HEK293T (cell line): ENCODE results near the gene ALOX5.

Experiments
- CTCF ChIA-PET: fragments of 350-600 bp; formaldehyde crosslinking; extraction: SDS; loops from one replicate; lab custom pipeline; 2021; ENCODE audit warnings: antibody characterized with exemption, inconsistent platforms; lab: Yijun Ruan, JAX
- POLR2A ChIA-PET: fragments of 350-600 bp; formaldehyde crosslinking; extraction: SDS; loops from one replicate; lab custom pipeline; 2020; ENCODE audit warnings: antibody characterized with exemption, inconsistent platforms; lab: Yijun Ruan, JAX
- DNase-seq: peaks from one replicate; pipeline ENCODE4 v3.0.0; 2012; ENCODE audit warnings: mixed read lengths; ENCODE audit errors: extremely low spot score
- ARNT ChIP-seq: fragments of 450-650 bp; IDR thresholded peaks from 2 replicates; pipeline ENCODE4 v1.6.1; 2017; ENCODE audit warnings: mild to moderate bottlenecking
- BHLHE40 ChIP-seq: fragments of 450-650 bp; IDR thresholded peaks from 2 replicates; pipeline ENCODE4 v1.6.1; 2016; ENCODE audit warnings: mild to moderate bottlenecking, moderate library complexity, borderline replicate concordance
- CTBP1 ChIP-seq: fragments of 450-650 bp; IDR thresholded peaks from 2 replicates; pipeline ENCODE4 v1.6.1; 2016; ENCODE audit warnings: borderline replicate concordance
- ELF4 ChIP-seq: fragments of 450-650 bp; IDR thresholded peaks from 2 replicates; pipeline ENCODE4 v1.6.1; 2017; ENCODE audit warnings: antibody characterized with exemption
- FOXA1 ChIP-seq: fragments of 450-650 bp; IDR thresholded peaks from 2 replicates; pipeline ENCODE4 v1.6.1; 2016; ENCODE audit warnings: mild to moderate bottlenecking
- FOXK2 ChIP-seq: fragments of 450-650 bp; IDR thresholded peaks from 2 replicates; pipeline ENCODE4 v1.6.1; 2016; ENCODE audit warnings: mild to moderate bottlenecking
- FOXM1 ChIP-seq: fragments of 450-650 bp; IDR thresholded peaks from 2 replicates; pipeline ENCODE4 v1.6.1; 2017; ENCODE audit warnings: mild to moderate bottlenecking, borderline replicate concordance
- HDGF ChIP-seq: fragments of 450-650 bp; IDR thresholded peaks from 2 replicates; pipeline ENCODE4 v1.6.1; 2017; ENCODE audit warnings: antibody characterized with exemption, borderline replicate concordance
- L3MBTL2 ChIP-seq: fragments of 450-650 bp; conservative IDR thresholded peaks from 2 replicates; pipeline ENCODE4 v1.6.1; 2016; ENCODE audit warnings: mild to moderate bottlenecking
- LEF1 ChIP-seq: fragments of 450-650 bp; IDR thresholded peaks from 2 replicates; pipeline ENCODE4 v1.6.1; 2017; ENCODE audit warnings: mild to moderate bottlenecking, borderline replicate concordance
- NFRKB ChIP-seq: fragments of 450-650 bp; IDR thresholded peaks from 2 replicates; pipeline ENCODE4 v1.6.1; 2016; ENCODE audit warnings: mild to moderate bottlenecking, moderate library complexity
- PKNOX1 ChIP-seq: fragments of 450-650 bp; IDR thresholded peaks from 2 replicates; pipeline ENCODE4 v1.6.1; 2016
- SP1 ChIP-seq: fragments of 450-650 bp; IDR thresholded peaks from 2 replicates; pipeline ENCODE4 v1.6.1; 2017
- SUZ12 ChIP-seq: fragments of 450-650 bp; IDR thresholded peaks from 2 replicates; pipeline ENCODE4 v1.6.1; 2016; ENCODE audit warnings: mild to moderate bottlenecking
- TARDBP ChIP-seq: fragments of 450-650 bp; IDR thresholded peaks from 2 replicates; pipeline ENCODE4 v1.6.1; 2016
- ZNF384 ChIP-seq: fragments of 450-650 bp; IDR thresholded peaks from 2 replicates; pipeline ENCODE4 v1.6.1; 2016

Gene ALOX5

GRCh38 chr10:45446858-45447257 lies 72.8 kb downstream of the ALOX5 start:
- ChIA-PET CTCF (no interaction called here), POLR2A (no interaction called here)
- TF ChIP-seq FOXM1 (no peak), L3MBTL2 (no peak), ELF4 (no peak), ZNF384 (no peak), CTBP1 (no peak), FOXA1 (no peak)
- no peak for DNase-seq

GRCh38 chr10:45447416-45447815 lies 73.4 kb downstream of the ALOX5 start:
- ChIA-PET POLR2A (no interaction called here), CTCF (no interaction called here)
- no peak for TF ChIP-seq SP1
- TF ChIP-seq ELF4, result no peak
- no peak for TF ChIP-seq L3MBTL2
- TF ChIP-seq ARNT, result no peak
- no peak for TF ChIP-seq PKNOX1
- no peak for TF ChIP-seq ZNF384
- no peak for TF ChIP-seq NFRKB
- TF ChIP-seq TARDBP, result no peak
- TF ChIP-seq FOXK2, result no peak
- no peak for TF ChIP-seq CTBP1
- no peak for TF ChIP-seq BHLHE40
- no peak for TF ChIP-seq LEF1
- no peak for TF ChIP-seq FOXA1
- DNase-seq, result no peak

GRCh38 chr10:45450866-45451265 lies 76.8 kb downstream of the ALOX5 start:
- TF ChIP-seq SUZ12 (no peak), TARDBP (no peak), FOXA1 (no peak), FOXK2 (no peak), L3MBTL2 (no peak), BHLHE40 (no peak), ELF4 (no peak), ZNF384 (no peak), FOXM1 (no peak), LEF1 (no peak), SP1 (no peak), NFRKB (no peak), PKNOX1 (no peak)
- POLR2A ChIA-PET, result no interaction called here
- DNase-seq, result no peak

GRCh38 chr10:45451407-45451806 lies 77.4 kb downstream of the ALOX5 start:
- no peak for DNase-seq
- POLR2A ChIA-PET, result no interaction called here
- CTCF ChIA-PET, result interaction anchor here (1.1 kb wide), 1 partner anchor 14 kb away, joined by 3 read pairs; no protein-coding TSS in a partner anchor
- TF ChIP-seq NFRKB (no peak), SUZ12 (no peak), BHLHE40 (no peak), FOXK2 (no peak), FOXM1 (no peak), L3MBTL2 (no peak), LEF1 (no peak), SP1 (no peak), ZNF384 (no peak), CTBP1 (no peak), ARNT (no peak), PKNOX1 (no peak), ELF4 (no peak), TARDBP (no peak), HDGF (no peak), FOXA1 (no peak)

More at GRCh38 chr10:45450866-45451265, 76.8 kb downstream of the ALOX5 start:
- CTCF ChIA-PET, result interaction anchor here (1.1 kb wide), 1 partner anchor 14 kb away, joined by 3 read pairs; no protein-coding TSS in a partner anchor

GRCh38 chr10:45452268-45452667 lies 78.3 kb downstream of the ALOX5 start:
- no peak for DNase-seq
- ChIA-PET POLR2A (no interaction called here), CTCF (interaction anchor here (1.0 kb wide), 1 partner anchor 13 kb away, joined by 4 read pairs; no protein-coding TSS in a partner anchor)
- TF ChIP-seq ARNT, result no peak
- no peak for TF ChIP-seq FOXK2
- no peak for TF ChIP-seq NFRKB
- TF ChIP-seq CTBP1, result no peak
- no peak for TF ChIP-seq SUZ12
- TF ChIP-seq ELF4, result no peak

GRCh38 chr10:45452743-45453452 lies 78.9 kb downstream of the ALOX5 start:
- ChIA-PET POLR2A (no interaction called here), CTCF (interaction anchor here (1.0 kb wide), 1 partner anchor 12 kb away, joined by 4 read pairs; no protein-coding TSS in a partner anchor)
- TF ChIP-seq SP1, result no peak
- TF ChIP-seq TARDBP, result no peak
- no peak for TF ChIP-seq CTBP1
- no peak for TF ChIP-seq ELF4
- no peak for TF ChIP-seq LEF1
- no peak for TF ChIP-seq BHLHE40
- no peak for TF ChIP-seq NFRKB
- no peak for DNase-seq
